ENCODE measurements around the gene OR10A4. TPM values are rescaled to one million over a fixed set of nuclear protein-coding genes. Genes with fewer than 3 reads are reported as not detected.

Gene OR10A4
- total and polyA plus RNA-seq, 10 of the 15 experiments (the other 5 are each of a cell fraction or from before 2014, with no cell fraction given): not detected

GRCh38 chr11:6920702-6921101, 44.3 kb downstream of the OR10A4 start, which contains the start of gene OR2D3 (continued):
- TF ChIP-seq ZBTB40 (IDR thresholded peaks at IDR 0.05; ENCODE audit: borderline replicate concordance) (no peak), ELK1 (IDR thresholded peaks at IDR 0.05; ENCODE audit: low read depth, low read length) (no peak), CUX1 (IDR thresholded peaks at IDR 0.05; ENCODE audit: insufficient replicate concordance, low read depth, low read length) (no peak), BHLHE40 (IDR thresholded peaks at IDR 0.05; ENCODE audit: borderline replicate concordance in 1 of 2, low read depth in 2 of 2, low read length in 1 of 2) (no peak), E4F1 (IDR thresholded peaks at IDR 0.05; ENCODE audit: borderline replicate concordance, partially characterized antibody) (no peak), CEBPZ (IDR thresholded peaks at IDR 0.05; ENCODE audit: low read depth, low read length) (no peak)
